Astrocyte (in vitro differentiated cells and primary cell): ENCODE results near the gene INPP5K. TPM values are rescaled to one million over a fixed set of nuclear protein-coding genes. Genes with fewer than 3 reads are reported as not detected.

ENCODE experiments used
- DNase-seq: peaks from one replicate; pipeline ENCODE4 v3.0.0-alpha.2; 2010; ENCODE audit warnings: low read depth
- FAIRE-seq: peaks from 2 replicates; lab custom pipeline; 2011; peaks lifted over from hg19 to GRCh38; lab: Jason Lieb, UNC
- H2AFZ ChIP-seq: 2 replicates; pipeline ENCODE4 v1.6.0; 2012; ENCODE audit warnings: low read depth, low read length, inconsistent platforms
- H3K27ac ChIP-seq: 2 replicates; pipeline ENCODE4 v1.5.1; 2011; ENCODE audit warnings: low read depth, low read length, inconsistent platforms
- H3K27me3 ChIP-seq: 2 replicates; pipeline ENCODE4 v1.6.0; 2011; ENCODE audit warnings: low read length, inconsistent platforms; ENCODE audit not compliant: insufficient read depth
- H3K36me3 ChIP-seq: 2 replicates; pipeline ENCODE4 v1.5.1; 2011; ENCODE audit warnings: low read length, inconsistent platforms; ENCODE audit not compliant: insufficient read depth
- H3K4me1 ChIP-seq: 2 replicates; pipeline ENCODE4 v1.5.1; 2011; ENCODE audit warnings: low read length, inconsistent platforms; ENCODE audit not compliant: insufficient read depth
- H3K4me2 ChIP-seq: 2 replicates; pipeline ENCODE4 v1.6.0; 2012; ENCODE audit warnings: low read length, inconsistent platforms
- H3K4me3 ChIP-seq: 2 replicates; pipeline ENCODE4 v1.5.1; 2011; ENCODE audit warnings: low read depth, mild to moderate bottlenecking, low read length, inconsistent platforms; ENCODE audit not compliant: insufficient read depth
- H3K79me2 ChIP-seq: 2 replicates; pipeline ENCODE4 v1.6.0; 2012; ENCODE audit warnings: mild to moderate bottlenecking, low read length, inconsistent platforms; ENCODE audit not compliant: insufficient read depth
- H3K9ac ChIP-seq: 2 replicates; pipeline ENCODE4 v1.6.0; 2012; ENCODE audit warnings: mild to moderate bottlenecking, low read length, inconsistent platforms
- H3K9me3 ChIP-seq: 2 replicates; pipeline ENCODE4 v1.5.1; 2012; ENCODE audit warnings: low read depth, mild to moderate bottlenecking, low read length, inconsistent platforms; ENCODE audit not compliant: insufficient read depth
- H4K20me1 ChIP-seq: 2 replicates; pipeline ENCODE4 v1.6.0; 2012; ENCODE audit warnings: low read length, inconsistent platforms; ENCODE audit not compliant: insufficient read depth
- H3K27ac Mint-ChIP-seq: one replicate; pipeline ENCODE4 v1.8.0; 2021; ENCODE audit warnings: mild to moderate bottlenecking, mixed read lengths; ENCODE audit not compliant: unreplicated experiment
- H3K27me3 Mint-ChIP-seq: one replicate; pipeline ENCODE4 v1.8.0; 2021; ENCODE audit warnings: low read depth, mixed read lengths; ENCODE audit not compliant: unreplicated experiment
- H3K36me3 Mint-ChIP-seq: one replicate; pipeline ENCODE4 v1.8.0; 2021; ENCODE audit warnings: low read depth, mixed read lengths; ENCODE audit not compliant: unreplicated experiment
- H3K4me1 Mint-ChIP-seq: one replicate; pipeline ENCODE4 v1.8.0; 2021; ENCODE audit warnings: low read depth, mixed read lengths; ENCODE audit not compliant: unreplicated experiment
- H3K4me3 Mint-ChIP-seq: one replicate; pipeline ENCODE4 v1.8.0; 2021; ENCODE audit warnings: mild to moderate bottlenecking, moderate library complexity, mixed read lengths; ENCODE audit not compliant: unreplicated experiment
- H3K9me3 Mint-ChIP-seq: one replicate; pipeline ENCODE4 v1.8.0; 2021; ENCODE audit warnings: mild to moderate bottlenecking, mixed read lengths; ENCODE audit not compliant: unreplicated experiment
- EZH2 ChIP-seq: IDR thresholded peaks from 2 replicates; pipeline ENCODE4 v1.6.1; 2012; ENCODE audit warnings: mild to moderate bottlenecking, low read length, inconsistent platforms; ENCODE audit not compliant: insufficient read depth
- total RNA-seq: library from RNA; stranded (reverse); gene quantifications from 2 replicates; pipeline ENCODE4 v1.2.1, GENCODE V29; 2021
- TF ChIP-seq, protein P1 (sequence below): IDR thresholded peaks from 2 replicates; pipeline ENCODE4 v1.5.1; 2011; ENCODE audit warnings: low read depth, mild to moderate bottlenecking, inconsistent platforms, low read length, moderate library complexity; ENCODE audit not compliant: insufficient read depth

The INPP5K gene
- total RNA-seq, 1 donor from 2014 or later, result 26.7 TPM

DNA sequence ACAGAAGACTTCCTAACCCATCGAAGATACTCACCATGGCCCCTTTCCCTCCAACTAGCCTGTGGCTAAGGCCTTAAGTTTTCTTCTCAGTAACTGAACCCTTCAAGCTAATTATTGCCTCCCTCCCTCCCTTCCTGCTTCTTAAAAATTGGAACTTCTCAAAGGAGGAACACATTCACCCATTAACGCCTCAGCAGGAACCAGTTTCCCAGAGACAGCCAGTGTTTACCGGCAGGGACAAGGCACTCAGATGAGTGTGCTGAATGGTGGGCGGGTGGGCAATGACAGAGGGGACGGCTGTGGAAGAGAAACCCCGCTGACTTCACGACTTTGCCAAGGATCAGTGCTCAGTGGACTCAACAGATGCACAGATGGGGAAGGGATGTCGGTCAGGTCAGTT is 25.9 kb upstream of the INPP5K start:
- H3K9ac ChIP-seq, result no peak overlapping the region
- Mint-ChIP-seq H3K4me3 (no peak overlapping the region), H3K4me1 (peaks cover 14% of the 10 kb centered on the region), H3K9me3 (no peaks in the 10 kb centered on the region), H3K27ac (peak overlapping the region; percentile 62), H3K36me3 (peaks cover 27% of the 10 kb centered on the region), H3K27me3 (no peaks in the 10 kb centered on the region)
- peaks cover 32% of the 10 kb centered on the region for H4K20me1 ChIP-seq
- H3K4me3 ChIP-seq, result no peak overlapping the region
- H3K27me3 ChIP-seq, result no peaks in the 10 kb centered on the region
- no peak for DNase-seq
- no peak overlapping the region for H2AFZ ChIP-seq
- no peak overlapping the region for H3K27ac ChIP-seq
- H3K4me1 ChIP-seq, result peaks cover 13% of the 10 kb centered on the region
- H3K9me3 ChIP-seq, result no peaks in the 10 kb centered on the region
- no peaks in the 10 kb centered on the region for H3K79me2 ChIP-seq
- no peak overlapping the region for H3K4me2 ChIP-seq
- no peak for TF ChIP-seq EZH2
- TF ChIP-seq, protein P1, sequence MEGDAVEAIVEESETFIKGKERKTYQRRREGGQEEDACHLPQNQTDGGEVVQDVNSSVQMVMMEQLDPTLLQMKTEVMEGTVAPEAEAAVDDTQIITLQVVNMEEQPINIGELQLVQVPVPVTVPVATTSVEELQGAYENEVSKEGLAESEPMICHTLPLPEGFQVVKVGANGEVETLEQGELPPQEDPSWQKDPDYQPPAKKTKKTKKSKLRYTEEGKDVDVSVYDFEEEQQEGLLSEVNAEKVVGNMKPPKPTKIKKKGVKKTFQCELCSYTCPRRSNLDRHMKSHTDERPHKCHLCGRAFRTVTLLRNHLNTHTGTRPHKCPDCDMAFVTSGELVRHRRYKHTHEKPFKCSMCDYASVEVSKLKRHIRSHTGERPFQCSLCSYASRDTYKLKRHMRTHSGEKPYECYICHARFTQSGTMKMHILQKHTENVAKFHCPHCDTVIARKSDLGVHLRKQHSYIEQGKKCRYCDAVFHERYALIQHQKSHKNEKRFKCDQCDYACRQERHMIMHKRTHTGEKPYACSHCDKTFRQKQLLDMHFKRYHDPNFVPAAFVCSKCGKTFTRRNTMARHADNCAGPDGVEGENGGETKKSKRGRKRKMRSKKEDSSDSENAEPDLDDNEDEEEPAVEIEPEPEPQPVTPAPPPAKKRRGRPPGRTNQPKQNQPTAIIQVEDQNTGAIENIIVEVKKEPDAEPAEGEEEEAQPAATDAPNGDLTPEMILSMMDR, result no peak
- peaks cover 23% of the 10 kb centered on the region for H3K36me3 ChIP-seq
- no peak for FAIRE-seq

DNA sequence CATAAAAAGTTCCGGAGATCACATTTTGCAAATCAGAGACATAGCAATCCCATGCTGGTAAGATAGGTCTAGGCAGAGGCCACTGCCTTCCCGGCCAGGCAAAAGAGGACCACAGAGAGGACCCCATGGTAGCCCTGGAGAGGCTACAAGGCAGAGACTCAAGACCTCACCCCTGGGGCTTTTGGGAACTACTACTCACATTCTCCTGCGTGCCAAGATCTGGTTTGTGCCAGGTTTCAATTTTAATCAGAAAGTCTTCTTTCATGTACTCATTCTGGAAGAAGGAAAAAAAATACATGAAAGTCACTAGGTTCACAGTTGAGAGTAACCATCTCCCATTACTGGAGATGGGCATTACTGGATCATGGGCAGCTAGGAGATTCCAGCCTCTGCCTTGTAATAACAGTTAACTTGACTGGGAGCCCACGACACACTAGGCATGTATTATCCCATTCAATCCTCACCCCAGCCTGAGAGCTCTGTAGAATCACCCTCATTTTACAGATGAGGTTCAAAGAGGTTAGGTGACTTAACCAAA is 25.0 kb upstream of the INPP5K start:
- Mint-ChIP-seq H3K9me3 (no peaks in the 10 kb centered on the region), H3K4me1 (peaks cover 14% of the 10 kb centered on the region), H3K36me3 (peaks cover 27% of the 10 kb centered on the region), H3K27me3 (no peaks in the 10 kb centered on the region), H3K4me3 (no peak overlapping the region), H3K27ac (no peak overlapping the region)
- no peaks in the 10 kb centered on the region for H3K79me2 ChIP-seq
- H3K27me3 ChIP-seq, result no peaks in the 10 kb centered on the region
- no peaks in the 10 kb centered on the region for H3K9me3 ChIP-seq
- no peak for DNase-seq
- no peak for FAIRE-seq
- H2AFZ ChIP-seq, result no peak overlapping the region
- H3K4me2 ChIP-seq, result no peak overlapping the region
- peaks cover 13% of the 10 kb centered on the region for H3K4me1 ChIP-seq
- H3K4me3 ChIP-seq, result no peak overlapping the region
- no peak overlapping the region for H3K9ac ChIP-seq
- peaks cover 32% of the 10 kb centered on the region for H4K20me1 ChIP-seq
- H3K36me3 ChIP-seq, result peaks cover 23% of the 10 kb centered on the region
- no peak overlapping the region for H3K27ac ChIP-seq
- TF ChIP-seq, protein P1, result no peak
- TF ChIP-seq EZH2, result no peak

DNA sequence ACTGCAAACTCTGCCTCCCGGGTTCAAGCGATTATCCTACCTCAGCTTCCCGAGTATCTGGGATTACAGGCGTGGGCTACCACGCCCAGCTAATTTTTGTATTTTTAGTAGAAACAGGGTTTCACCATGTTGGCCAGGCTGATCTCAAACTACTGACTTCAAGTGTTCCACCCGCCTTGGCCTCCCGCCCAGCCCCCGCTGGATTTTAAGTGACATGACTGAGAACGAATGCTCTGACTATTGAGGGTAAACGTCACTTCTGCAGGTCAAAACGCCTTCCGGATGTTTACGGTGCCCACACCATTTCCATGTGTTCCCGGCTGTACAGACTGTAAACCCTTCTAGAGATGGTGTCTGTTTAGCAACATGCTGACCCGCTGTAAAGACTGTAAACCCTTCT is 23.4 kb upstream of the INPP5K start:
- Histone ChIP-seq H3K4me3 (no peak overlapping the region), H3K79me2 (no peaks in the 10 kb centered on the region), H3K9me3 (no peaks in the 10 kb centered on the region), H3K4me2 (no peak overlapping the region), H3K27ac (no peak overlapping the region), H3K4me1 (peaks cover 13% of the 10 kb centered on the region), H3K36me3 (peaks cover 31% of the 10 kb centered on the region), H2AFZ (no peak overlapping the region), H4K20me1 (peaks cover 28% of the 10 kb centered on the region), H3K27me3 (no peaks in the 10 kb centered on the region), H3K9ac (no peak overlapping the region)
- FAIRE-seq (no peak), DNase-seq (no peak)
- Mint-ChIP-seq H3K4me3 (no peak overlapping the region), H3K9me3 (no peaks in the 10 kb centered on the region), H3K36me3 (peaks cover 23% of the 10 kb centered on the region), H3K4me1 (peaks cover 11% of the 10 kb centered on the region), H3K27me3 (no peaks in the 10 kb centered on the region), H3K27ac (no peak overlapping the region)
- TF ChIP-seq EZH2, result no peak
- TF ChIP-seq, protein P1, result no peak
